GM23248 (cell line): ENCODE measurements around the gene KIR2DL1.

ENCODE experiments used
- EZH2 ChIP-seq: fragments of 200-600 bp; sonication (generic); IDR thresholded peaks from 2 replicates; pipeline ENCODE4 v1.6.1; 2018; ENCODE audit warnings: antibody characterized with exemption, mild to moderate bottlenecking; ENCODE audit not compliant: insufficient read depth, poor library complexity, severe bottlenecking
- EZH2phosphoT487 ChIP-seq: fragments of 200-600 bp; sonication (generic); IDR thresholded peaks from 2 replicates; pipeline ENCODE4 v1.6.1; 2018; ENCODE audit warnings: antibody characterized with exemption, moderate library complexity, mild to moderate bottlenecking, low read depth; ENCODE audit not compliant: insufficient read depth

- TF ChIP-seq EZH2phosphoT487 (no peak), EZH2 (no peak)
Measured at GRCh38 chr19:54804571-54804970, 35.0 kb downstream of the KIR2DL1 start.
